Measurements from ENCODE around the gene ALCAM.
A peak's percentile ranks its signal among the peaks of the same experiment; 100 is the strongest.

The ALCAM gene

GRCh38 chr3:105463620-105464019 lies 96.9 kb downstream of the ALCAM start (continued):
- no peak for TF ChIP-seq CSRNP3 (CRISPR knock-in tag; IDR thresholded peaks at IDR 0.05)
- no peak for TF ChIP-seq ZC3H10 (CRISPR knock-in tag; IDR thresholded peaks at IDR 0.05)
- TF ChIP-seq RARB (CRISPR knock-in tag; IDR thresholded peaks at IDR 0.05): no peak
- no peak for TF ChIP-seq ISL1 (CRISPR knock-in tag; IDR thresholded peaks at IDR 0.05)
- TF ChIP-seq, protein P1, sequence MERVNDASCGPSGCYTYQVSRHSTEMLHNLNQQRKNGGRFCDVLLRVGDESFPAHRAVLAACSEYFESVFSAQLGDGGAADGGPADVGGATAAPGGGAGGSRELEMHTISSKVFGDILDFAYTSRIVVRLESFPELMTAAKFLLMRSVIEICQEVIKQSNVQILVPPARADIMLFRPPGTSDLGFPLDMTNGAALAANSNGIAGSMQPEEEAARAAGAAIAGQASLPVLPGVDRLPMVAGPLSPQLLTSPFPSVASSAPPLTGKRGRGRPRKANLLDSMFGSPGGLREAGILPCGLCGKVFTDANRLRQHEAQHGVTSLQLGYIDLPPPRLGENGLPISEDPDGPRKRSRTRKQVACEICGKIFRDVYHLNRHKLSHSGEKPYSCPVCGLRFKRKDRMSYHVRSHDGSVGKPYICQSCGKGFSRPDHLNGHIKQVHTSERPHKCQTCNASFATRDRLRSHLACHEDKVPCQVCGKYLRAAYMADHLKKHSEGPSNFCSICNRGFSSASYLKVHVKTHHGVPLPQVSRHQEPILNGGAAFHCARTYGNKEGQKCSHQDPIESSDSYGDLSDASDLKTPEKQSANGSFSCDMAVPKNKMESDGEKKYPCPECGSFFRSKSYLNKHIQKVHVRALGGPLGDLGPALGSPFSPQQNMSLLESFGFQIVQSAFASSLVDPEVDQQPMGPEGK (CRISPR knock-in tag; IDR thresholded peaks at IDR 0.05; ENCODE audit: borderline replicate concordance): no peak

GRCh38 chr3:105465251-105465853 lies 98.6 kb downstream of the ALCAM start:
- peak; percentile 33 for ATAC-seq
- TF ChIP-seq, protein P2, sequence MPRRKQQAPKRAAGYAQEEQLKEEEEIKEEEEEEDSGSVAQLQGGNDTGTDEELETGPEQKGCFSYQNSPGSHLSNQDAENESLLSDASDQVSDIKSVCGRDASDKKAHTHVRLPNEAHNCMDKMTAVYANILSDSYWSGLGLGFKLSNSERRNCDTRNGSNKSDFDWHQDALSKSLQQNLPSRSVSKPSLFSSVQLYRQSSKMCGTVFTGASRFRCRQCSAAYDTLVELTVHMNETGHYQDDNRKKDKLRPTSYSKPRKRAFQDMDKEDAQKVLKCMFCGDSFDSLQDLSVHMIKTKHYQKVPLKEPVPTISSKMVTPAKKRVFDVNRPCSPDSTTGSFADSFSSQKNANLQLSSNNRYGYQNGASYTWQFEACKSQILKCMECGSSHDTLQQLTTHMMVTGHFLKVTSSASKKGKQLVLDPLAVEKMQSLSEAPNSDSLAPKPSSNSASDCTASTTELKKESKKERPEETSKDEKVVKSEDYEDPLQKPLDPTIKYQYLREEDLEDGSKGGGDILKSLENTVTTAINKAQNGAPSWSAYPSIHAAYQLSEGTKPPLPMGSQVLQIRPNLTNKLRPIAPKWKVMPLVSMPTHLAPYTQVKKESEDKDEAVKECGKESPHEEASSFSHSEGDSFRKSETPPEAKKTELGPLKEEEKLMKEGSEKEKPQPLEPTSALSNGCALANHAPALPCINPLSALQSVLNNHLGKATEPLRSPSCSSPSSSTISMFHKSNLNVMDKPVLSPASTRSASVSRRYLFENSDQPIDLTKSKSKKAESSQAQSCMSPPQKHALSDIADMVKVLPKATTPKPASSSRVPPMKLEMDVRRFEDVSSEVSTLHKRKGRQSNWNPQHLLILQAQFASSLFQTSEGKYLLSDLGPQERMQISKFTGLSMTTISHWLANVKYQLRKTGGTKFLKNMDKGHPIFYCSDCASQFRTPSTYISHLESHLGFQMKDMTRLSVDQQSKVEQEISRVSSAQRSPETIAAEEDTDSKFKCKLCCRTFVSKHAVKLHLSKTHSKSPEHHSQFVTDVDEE (CRISPR knock-in tag; IDR thresholded peaks at IDR 0.05): no peak
- TF ChIP-seq CSRNP3 (CRISPR knock-in tag; IDR thresholded peaks at IDR 0.05): no peak
- TF ChIP-seq, protein P1 (CRISPR knock-in tag; IDR thresholded peaks at IDR 0.05; ENCODE audit: borderline replicate concordance): no peak
- TF ChIP-seq ARNTL (CRISPR knock-in tag; IDR thresholded peaks at IDR 0.05; ENCODE audit: borderline replicate concordance, low read depth): no peak
- no peak for TF ChIP-seq RARB (CRISPR knock-in tag; IDR thresholded peaks at IDR 0.05)
- TF ChIP-seq, protein P3, sequence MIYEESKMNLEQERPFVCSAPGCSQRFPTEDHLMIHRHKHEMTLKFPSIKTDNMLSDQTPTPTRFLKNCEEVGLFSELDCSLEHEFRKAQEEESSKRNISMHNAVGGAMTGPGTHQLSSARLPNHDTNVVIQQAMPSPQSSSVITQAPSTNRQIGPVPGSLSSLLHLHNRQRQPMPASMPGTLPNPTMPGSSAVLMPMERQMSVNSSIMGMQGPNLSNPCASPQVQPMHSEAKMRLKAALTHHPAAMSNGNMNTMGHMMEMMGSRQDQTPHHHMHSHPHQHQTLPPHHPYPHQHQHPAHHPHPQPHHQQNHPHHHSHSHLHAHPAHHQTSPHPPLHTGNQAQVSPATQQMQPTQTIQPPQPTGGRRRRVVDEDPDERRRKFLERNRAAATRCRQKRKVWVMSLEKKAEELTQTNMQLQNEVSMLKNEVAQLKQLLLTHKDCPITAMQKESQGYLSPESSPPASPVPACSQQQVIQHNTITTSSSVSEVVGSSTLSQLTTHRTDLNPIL (CRISPR knock-in tag; IDR thresholded peaks at IDR 0.05; ENCODE audit: low read depth): no peak

- no peak for TF ChIP-seq POU6F1 (CRISPR knock-in tag; IDR thresholded peaks at IDR 0.05; ENCODE audit: borderline replicate concordance, low read depth)
Observed at GRCh38 chr3:105466072-105466471, 99.4 kb downstream of the ALCAM start.

GRCh38 chr3:105466495-105467404 lies 100.0 kb downstream of the ALCAM start:
- TF ChIP-seq ISL1 (CRISPR knock-in tag; IDR thresholded peaks at IDR 0.05): peak; percentile 67
- peak; percentile 56; the same call in 1 of the 2 replicates for TF ChIP-seq TCF4 (CRISPR knock-in tag; IDR thresholded peaks at IDR 0.05; ENCODE audit: borderline replicate concordance)
- TF ChIP-seq ZNF565 (CRISPR knock-in tag; conservative IDR thresholded peaks at IDR 0.05; ENCODE audit: low read depth): 0 out of 2 replicates have a peak, but pooled peaks have one; percentile 2
- no peak for TF ChIP-seq ZNF8 (CRISPR knock-in tag; IDR thresholded peaks at IDR 0.05)
- ATAC-seq: peak; percentile 93

More at GRCh38 chr3:105466072-105466471, 99.4 kb downstream of the ALCAM start:
- ATAC-seq: peak; percentile 43

All from SK-N-SH treated with all-trans-retinoic acid at 6 μM for 48 hours (cell line).